ENCODE measurements around the gene KDF1. TPM values are rescaled to one million over a fixed set of nuclear protein-coding genes. Genes with fewer than 3 reads are reported as not detected.
"Not testable (repeated sequence)": the region's sequence is repeated elsewhere in the genome, so short reads cannot be mapped to it uniquely, and the experiment has no call there.

KDF1 gene
- total and polyA plus RNA-seq, 4 donors = 0.24 to 0.26 TPM; not detected in 2

DNA sequence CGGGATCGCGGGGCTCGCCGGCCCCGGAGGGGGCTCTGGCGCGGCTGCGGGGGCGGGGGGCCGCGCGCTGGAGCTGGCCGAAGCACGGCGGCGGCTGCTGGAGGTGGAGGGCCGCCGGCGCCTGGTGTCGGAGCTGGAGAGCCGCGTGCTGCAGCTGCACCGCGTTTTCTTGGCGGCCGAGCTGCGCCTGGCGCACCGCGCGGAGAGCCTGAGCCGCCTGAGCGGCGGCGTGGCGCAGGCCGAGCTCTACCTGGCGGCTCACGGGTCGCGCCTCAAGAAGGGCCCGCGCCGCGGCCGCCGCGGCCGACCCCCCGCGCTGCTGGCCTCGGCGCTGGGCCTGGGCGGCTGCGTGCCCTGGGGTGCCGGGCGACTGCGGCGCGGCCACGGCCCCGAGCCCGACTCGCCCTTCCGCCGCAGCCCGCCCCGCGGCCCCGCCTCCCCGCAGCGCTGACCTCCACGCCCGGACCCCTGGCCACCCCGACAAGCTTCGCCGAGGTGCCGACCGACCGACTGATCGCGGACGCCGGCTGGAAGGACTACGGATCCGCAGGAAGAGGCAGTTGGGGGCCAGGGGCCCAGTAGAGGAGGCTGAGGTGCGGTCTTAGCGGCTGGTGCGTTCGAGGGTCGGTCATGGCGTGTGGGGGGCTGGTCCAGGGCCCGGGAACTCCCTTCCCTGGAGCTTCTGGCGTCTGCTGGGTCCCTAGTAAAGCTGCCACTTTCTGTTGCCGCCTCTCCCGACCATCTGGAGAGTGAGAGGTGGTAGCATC lies 33.9 kb upstream of the KDF1 start:
- H3K36me3 ChIP-seq (ENCODE audit: control insufficient read depth, insufficient read depth, low read length) = no peaks in the 10 kb centered on the region
- peak overlapping the region; percentile 52 for H3K4me3 ChIP-seq (ENCODE audit: low read depth, low read length)
- under 1% methylated on average over 97 of the region's 97 CpGs for WGBS (ENCODE audit: insufficient coverage)
- no peaks in the 10 kb centered on the region for H3K9me3 ChIP-seq (ENCODE audit: control insufficient read depth, insufficient read depth, low read length)
- H3K4me1 ChIP-seq (ENCODE audit: control insufficient read depth, insufficient read depth, low read length) = peaks cover 53% of the 10 kb centered on the region
- H3K27ac ChIP-seq (ENCODE audit: low read depth, low read length) = no peak overlapping the region
- H3K27me3 ChIP-seq (ENCODE audit: control insufficient read depth, insufficient read depth, low read length) = peaks cover 41% of the 10 kb centered on the region
- peak in 2 of 6 donors; percentile 49 for DNase-seq (ENCODE audit: low read depth in 4 of 6, low spot score in 6 of 6)

- no peaks in the 10 kb centered on the region for H3K9me3 ChIP-seq (ENCODE audit: control insufficient read depth, insufficient read depth, low read length)
Observed at GRCh38 chr1:26993237-26994019, 33.2 kb upstream of the KDF1 start, which contains the start of gene TRNP1. TSS of gene TRNP1 (plus strand) at chr1:26993692. CDS start at chr1:26993787, 95 bp downstream.

GRCh38 chr1:26991310-26992116 lies 31.2 kb upstream of the KDF1 start:
- H3K27ac ChIP-seq (ENCODE audit: low read depth, low read length) = no peak overlapping the region
- peak in 1 of 6 donors; percentile 20 for DNase-seq (ENCODE audit: low read depth in 4 of 6, low spot score in 6 of 6)
- no peak overlapping the region for H3K4me3 ChIP-seq (ENCODE audit: low read depth, low read length)
- 50% methylated on average over 8 of the region's 10 CpGs for WGBS (ENCODE audit: insufficient coverage)
- peaks cover 49% of the 10 kb centered on the region for H3K27me3 ChIP-seq (ENCODE audit: control insufficient read depth, insufficient read depth, low read length)
- H3K9me3 ChIP-seq (ENCODE audit: control insufficient read depth, insufficient read depth, low read length) = no peaks in the 10 kb centered on the region
- no peaks in the 10 kb centered on the region for H3K36me3 ChIP-seq (ENCODE audit: control insufficient read depth, insufficient read depth, low read length)
- H3K4me1 ChIP-seq (ENCODE audit: control insufficient read depth, insufficient read depth, low read length) = peaks cover 26% of the 10 kb centered on the region

More at GRCh38 chr1:26993237-26994019, 33.2 kb upstream of the KDF1 start, which contains the start of gene TRNP1:
- Histone ChIP-seq H3K27ac (ENCODE audit: low read depth, low read length) (no peak within 1 kb of the TSS), H3K36me3 (ENCODE audit: control insufficient read depth, insufficient read depth, low read length) (no peaks in the 10 kb centered on the region), H3K27me3 (ENCODE audit: control insufficient read depth, insufficient read depth, low read length) (peaks cover 41% of the 10 kb centered on the region), H3K4me3 (ENCODE audit: low read depth, low read length) (peak within 1 kb of the TSS; percentile 52), H3K4me1 (ENCODE audit: control insufficient read depth, insufficient read depth, low read length) (peaks cover 45% of the 10 kb centered on the region)
- peak in 3 of 6 donors; percentile 71 to 94 (median 89) for DNase-seq (ENCODE audit: low read depth in 4 of 6, low spot score in 6 of 6)
- WGBS (ENCODE audit: insufficient coverage) = under 1% methylated on average over 52 of the region's 61 CpGs

GRCh38 chr1:26989403-26990109 lies 29.3 kb upstream of the KDF1 start:
- not testable (repeated sequence) for DNase-seq (ENCODE audit: low read depth in 4 of 6, low spot score in 6 of 6); H3K36me3 ChIP-seq (ENCODE audit: control insufficient read depth, insufficient read depth, low read length); H3K27ac ChIP-seq (ENCODE audit: low read depth, low read length); H3K4me3 ChIP-seq (ENCODE audit: low read depth, low read length); H3K9me3 ChIP-seq (ENCODE audit: control insufficient read depth, insufficient read depth, low read length); H3K4me1 ChIP-seq (ENCODE audit: control insufficient read depth, insufficient read depth, low read length)
- peaks cover 33% of the 10 kb centered on the region for H3K27me3 ChIP-seq (ENCODE audit: control insufficient read depth, insufficient read depth, low read length)
- 89% methylated on average over 8 of the region's 12 CpGs for WGBS (ENCODE audit: insufficient coverage)

DNA sequence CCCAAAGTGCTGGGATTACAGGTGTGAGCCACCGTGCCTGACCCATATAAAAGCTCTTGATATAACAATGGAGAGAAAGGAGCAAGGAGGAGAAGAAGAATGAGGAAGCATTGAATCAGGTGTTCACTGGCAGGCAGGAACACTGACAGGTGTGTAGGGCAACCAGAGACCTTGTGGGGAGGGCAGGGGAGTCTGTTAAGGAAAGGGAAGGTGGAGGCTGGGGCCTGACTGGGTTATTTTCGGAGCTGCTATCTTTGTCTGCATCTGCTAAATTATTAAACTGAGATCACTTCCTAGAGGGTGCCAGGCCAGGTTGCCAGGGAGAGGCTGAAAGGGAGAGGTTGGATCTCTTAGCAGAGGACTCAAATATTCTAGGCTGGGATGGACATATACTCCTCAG lies 26.4 kb upstream of the KDF1 start:
- H3K27ac ChIP-seq (ENCODE audit: low read depth, low read length) = no peak overlapping the region
- no peak overlapping the region for H3K4me3 ChIP-seq (ENCODE audit: low read depth, low read length)
- no peaks in the 10 kb centered on the region for H3K36me3 ChIP-seq (ENCODE audit: control insufficient read depth, insufficient read depth, low read length)
- WGBS (ENCODE audit: insufficient coverage) = 74% methylated on average over 2 of the region's 2 CpGs
- no peak for DNase-seq (ENCODE audit: low read depth in 4 of 6, low spot score in 6 of 6)
- H3K27me3 ChIP-seq (ENCODE audit: control insufficient read depth, insufficient read depth, low read length) = peaks cover 16% of the 10 kb centered on the region
- no peaks in the 10 kb centered on the region for H3K9me3 ChIP-seq (ENCODE audit: control insufficient read depth, insufficient read depth, low read length)
- H3K4me1 ChIP-seq (ENCODE audit: control insufficient read depth, insufficient read depth, low read length) = no peaks in the 10 kb centered on the region

GRCh38 chr1:26984291-26984690 lies 24.0 kb upstream of the KDF1 start:
- Histone ChIP-seq H3K4me3 (ENCODE audit: low read depth, low read length) (no peak overlapping the region), H3K36me3 (ENCODE audit: control insufficient read depth, insufficient read depth, low read length) (no peaks in the 10 kb centered on the region), H3K9me3 (ENCODE audit: control insufficient read depth, insufficient read depth, low read length) (no peaks in the 10 kb centered on the region), H3K4me1 (ENCODE audit: control insufficient read depth, insufficient read depth, low read length) (no peaks in the 10 kb centered on the region), H3K27ac (ENCODE audit: low read depth, low read length) (no peak overlapping the region), H3K27me3 (ENCODE audit: control insufficient read depth, insufficient read depth, low read length) (peaks cover 10% of the 10 kb centered on the region)
- 85% methylated on average over 6 of the region's 8 CpGs for WGBS (ENCODE audit: insufficient coverage)
- DNase-seq (ENCODE audit: low read depth in 4 of 6, low spot score in 6 of 6) = no peak

DNA sequence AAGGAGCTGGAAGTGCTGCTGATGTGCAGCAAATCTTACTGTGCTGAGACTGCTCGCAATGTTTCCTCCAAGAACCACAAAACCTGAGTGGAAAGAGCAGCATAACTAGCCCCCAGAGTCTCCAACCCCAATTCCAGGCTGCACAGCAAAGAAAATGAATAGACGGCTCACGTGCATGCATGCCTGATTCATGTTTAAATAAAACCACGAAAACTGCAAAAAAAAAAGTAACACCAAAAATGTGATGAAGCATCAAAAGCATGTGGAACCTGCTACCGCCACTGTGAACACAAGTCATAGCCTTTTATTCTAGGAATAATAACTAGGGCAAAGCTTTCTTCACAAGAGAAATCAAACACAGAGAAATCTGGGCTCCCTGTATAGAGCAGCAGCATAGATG lies 23.6 kb upstream of the KDF1 start:
- DNase-seq (ENCODE audit: low read depth in 4 of 6, low spot score in 6 of 6) = peak in 1 of 6 donors; percentile 10
- WGBS (ENCODE audit: insufficient coverage) = 90% methylated on average over 1 of the region's 5 CpGs
- Histone ChIP-seq H3K4me3 (ENCODE audit: low read depth, low read length) (no peak overlapping the region), H3K36me3 (ENCODE audit: control insufficient read depth, insufficient read depth, low read length) (no peaks in the 10 kb centered on the region), H3K9me3 (ENCODE audit: control insufficient read depth, insufficient read depth, low read length) (no peaks in the 10 kb centered on the region), H3K4me1 (ENCODE audit: control insufficient read depth, insufficient read depth, low read length) (no peaks in the 10 kb centered on the region), H3K27ac (ENCODE audit: low read depth, low read length) (no peak overlapping the region), H3K27me3 (ENCODE audit: control insufficient read depth, insufficient read depth, low read length) (peaks cover 10% of the 10 kb centered on the region)

GRCh38 chr1:26981146-26981846 lies 21.0 kb upstream of the KDF1 start:
- no peak overlapping the region for H3K27ac ChIP-seq (ENCODE audit: low read depth, low read length)
- WGBS (ENCODE audit: insufficient coverage) = 79% methylated on average over 3 of the region's 3 CpGs

More at GRCh38 chr1:26981146-26981846, 21.0 kb upstream of the KDF1 start:
- DNase-seq (ENCODE audit: low read depth in 4 of 6, low spot score in 6 of 6) = no peak
- Histone ChIP-seq H3K36me3 (ENCODE audit: control insufficient read depth, insufficient read depth, low read length) (no peaks in the 10 kb centered on the region), H3K4me3 (ENCODE audit: low read depth, low read length) (no peak overlapping the region), H3K27me3 (ENCODE audit: control insufficient read depth, insufficient read depth, low read length) (peaks cover 2% of the 10 kb centered on the region), H3K9me3 (ENCODE audit: control insufficient read depth, insufficient read depth, low read length) (no peaks in the 10 kb centered on the region), H3K4me1 (ENCODE audit: control insufficient read depth, insufficient read depth, low read length) (no peaks in the 10 kb centered on the region)
